Epithelial cell of proximal tubule (primary cell): ENCODE measurements around the gene NHS. TPM values are rescaled to one million over a fixed set of nuclear protein-coding genes. Genes with fewer than 3 reads are reported as not detected.

Source experiments
- DNase-seq: peaks from one replicate; pipeline ENCODE4 v3.0.0-alpha.2; 2011; ENCODE audit warnings: low read depth
- H3K4me3 ChIP-seq: 2 replicates; pipeline ENCODE4 v1.5.1; 2011; ENCODE audit warnings: low read depth, mild to moderate bottlenecking, low read length
- total RNA-seq: library from RNA; depleted of rRNA; stranded (reverse); fragments of >200 nt; gene quantifications from 2 replicates; pipeline ENCODE4 v1.2.3, GENCODE V29; 2015
- TF ChIP-seq, protein P1 (sequence below): conservative IDR thresholded peaks from 2 replicates; pipeline ENCODE4 v1.5.1; 2012; ENCODE audit warnings: low read depth, mild to moderate bottlenecking, low read length

Gene NHS
- total RNA-seq, 1 donor from 2014 or later = 7.6 TPM

DNA sequence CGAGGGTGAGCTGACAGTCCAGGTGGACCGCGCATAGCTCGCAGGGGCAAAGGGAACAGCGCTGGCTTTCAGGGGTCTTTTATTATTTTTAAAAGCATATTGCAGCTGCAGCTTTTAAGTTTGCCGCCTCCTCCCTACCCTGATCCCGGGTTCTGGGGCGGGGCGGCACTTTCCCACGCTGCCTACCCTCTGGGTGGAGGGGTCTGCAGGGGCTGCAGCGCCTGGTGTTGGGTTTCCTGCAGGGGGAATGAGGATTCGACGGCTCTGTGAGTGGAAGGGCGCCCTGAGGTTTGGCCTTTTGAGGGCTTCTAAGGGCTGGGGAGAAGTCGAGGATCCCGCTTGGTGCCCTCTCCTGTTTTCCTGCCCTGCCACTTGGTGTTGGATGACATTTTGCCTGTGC lies 281.6 kb downstream of the NHS start:
- TF ChIP-seq, protein P1, sequence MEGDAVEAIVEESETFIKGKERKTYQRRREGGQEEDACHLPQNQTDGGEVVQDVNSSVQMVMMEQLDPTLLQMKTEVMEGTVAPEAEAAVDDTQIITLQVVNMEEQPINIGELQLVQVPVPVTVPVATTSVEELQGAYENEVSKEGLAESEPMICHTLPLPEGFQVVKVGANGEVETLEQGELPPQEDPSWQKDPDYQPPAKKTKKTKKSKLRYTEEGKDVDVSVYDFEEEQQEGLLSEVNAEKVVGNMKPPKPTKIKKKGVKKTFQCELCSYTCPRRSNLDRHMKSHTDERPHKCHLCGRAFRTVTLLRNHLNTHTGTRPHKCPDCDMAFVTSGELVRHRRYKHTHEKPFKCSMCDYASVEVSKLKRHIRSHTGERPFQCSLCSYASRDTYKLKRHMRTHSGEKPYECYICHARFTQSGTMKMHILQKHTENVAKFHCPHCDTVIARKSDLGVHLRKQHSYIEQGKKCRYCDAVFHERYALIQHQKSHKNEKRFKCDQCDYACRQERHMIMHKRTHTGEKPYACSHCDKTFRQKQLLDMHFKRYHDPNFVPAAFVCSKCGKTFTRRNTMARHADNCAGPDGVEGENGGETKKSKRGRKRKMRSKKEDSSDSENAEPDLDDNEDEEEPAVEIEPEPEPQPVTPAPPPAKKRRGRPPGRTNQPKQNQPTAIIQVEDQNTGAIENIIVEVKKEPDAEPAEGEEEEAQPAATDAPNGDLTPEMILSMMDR = no peak
- peak overlapping the region; percentile 19 for H3K4me3 ChIP-seq
- no peak for DNase-seq

DNA sequence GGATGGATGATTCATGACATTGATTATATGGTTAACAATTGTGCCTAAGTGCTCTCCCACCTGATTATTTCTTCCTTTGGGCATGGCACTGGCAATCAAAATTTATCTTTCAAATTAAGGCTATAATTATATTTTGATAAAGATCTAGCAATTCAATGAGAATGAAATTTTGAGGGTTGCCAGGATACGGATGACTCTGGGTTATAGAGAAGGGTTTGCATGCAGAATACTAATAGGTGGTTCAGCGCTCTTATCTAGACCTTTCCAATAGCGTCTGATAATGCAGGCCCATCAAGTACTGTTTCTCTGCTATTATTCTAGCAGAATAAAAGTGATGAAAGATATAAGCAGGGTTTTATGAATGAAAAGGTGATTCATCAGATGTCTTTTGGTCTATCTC lies 287.4 kb downstream of the NHS start:
- TF ChIP-seq, protein P1 = no peak

DNA sequence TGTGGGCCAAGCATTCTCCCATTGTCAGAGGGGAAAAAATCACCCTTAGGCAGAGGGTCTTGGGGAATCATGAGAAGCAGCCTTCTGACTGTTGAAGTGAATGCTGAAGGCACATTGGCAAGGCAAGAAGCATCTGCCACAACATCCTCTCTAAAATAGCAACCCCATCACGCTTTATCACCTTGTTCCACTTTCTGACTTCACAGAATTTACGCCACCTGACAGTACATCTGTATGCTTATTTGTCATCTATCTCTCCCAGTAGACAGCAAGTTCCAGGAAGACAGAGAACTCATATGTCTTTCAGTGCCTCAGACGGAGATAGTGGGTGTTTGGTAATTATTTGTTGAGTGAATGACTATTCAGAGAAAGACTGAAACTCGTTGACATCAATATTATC lies 293.9 kb downstream of the NHS start:
- no peak for DNase-seq
- no peak overlapping the region for H3K4me3 ChIP-seq
- TF ChIP-seq, protein P1 = no peak

More for the DNA sequence above, 287.4 kb downstream of the NHS start:
- H3K4me3 ChIP-seq = no peak overlapping the region
- no peak for DNase-seq

DNA sequence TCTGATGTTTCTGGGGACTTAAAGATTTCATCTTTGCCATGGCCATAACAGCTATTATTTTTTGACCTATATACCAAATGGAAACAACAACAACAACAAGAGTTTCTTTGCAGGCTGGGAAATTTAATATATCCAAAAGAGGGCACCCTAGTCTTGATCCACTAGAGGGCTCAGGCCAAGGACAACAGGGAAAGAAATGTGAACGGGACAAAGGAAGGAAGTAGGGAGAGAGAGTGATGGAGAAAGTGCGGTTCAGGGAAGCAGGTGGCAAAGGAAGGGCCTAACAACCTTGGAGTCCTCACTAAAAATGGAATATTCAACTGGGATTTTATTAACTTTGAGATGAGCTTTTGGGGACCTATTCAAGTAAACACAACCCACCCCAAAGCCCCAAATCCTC lies 294.5 kb downstream of the NHS start:
- H3K4me3 ChIP-seq = no peak overlapping the region
- DNase-seq = no peak
- TF ChIP-seq, protein P1 = no peak

DNA sequence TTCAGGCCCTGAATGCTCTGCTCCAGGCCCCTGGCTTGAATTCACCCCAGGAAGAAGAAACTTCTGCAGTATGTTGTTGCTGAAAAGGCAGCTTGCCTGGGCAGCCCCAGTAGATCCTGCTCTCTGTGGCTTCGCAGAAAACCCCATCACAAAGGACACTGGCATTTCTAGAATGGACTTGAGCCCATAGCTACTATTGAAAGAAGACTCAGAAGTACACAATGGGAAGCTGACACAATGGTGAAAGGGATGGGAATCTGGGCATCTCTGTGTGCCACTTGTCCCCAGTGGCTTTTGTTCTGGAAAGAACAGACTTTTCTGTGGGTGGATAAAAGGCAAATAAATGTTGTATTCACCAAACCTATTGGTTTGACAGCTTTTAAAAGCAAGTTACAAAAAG lies 294.9 kb downstream of the NHS start:
- TF ChIP-seq, protein P1 = no peak

DNA sequence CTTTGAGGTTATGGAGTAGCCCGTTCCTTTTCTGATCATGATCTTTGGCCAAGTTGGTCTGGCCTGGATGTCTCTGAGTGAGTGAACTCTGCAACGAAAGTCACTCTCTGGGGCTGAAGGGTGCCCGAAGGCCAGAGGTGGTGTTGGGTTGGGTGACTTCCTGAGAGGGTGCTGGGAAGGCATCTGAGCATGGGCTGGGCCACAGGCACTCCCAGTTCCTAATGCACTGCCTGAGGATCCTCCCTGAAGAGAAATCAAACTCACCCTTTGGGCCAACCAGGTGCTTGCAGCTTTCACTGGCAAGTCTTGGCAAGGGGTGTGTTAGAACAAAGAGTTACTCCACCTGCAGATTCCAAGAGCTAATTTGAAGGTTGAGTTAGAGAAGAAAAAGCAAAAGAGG lies 295.9 kb downstream of the NHS start:
- DNase-seq = no peak
- H3K4me3 ChIP-seq = no peak overlapping the region
- TF ChIP-seq, protein P1 = no peak

More for the DNA sequence above, 294.9 kb downstream of the NHS start:
- no peak for DNase-seq
- no peak overlapping the region for H3K4me3 ChIP-seq

DNA sequence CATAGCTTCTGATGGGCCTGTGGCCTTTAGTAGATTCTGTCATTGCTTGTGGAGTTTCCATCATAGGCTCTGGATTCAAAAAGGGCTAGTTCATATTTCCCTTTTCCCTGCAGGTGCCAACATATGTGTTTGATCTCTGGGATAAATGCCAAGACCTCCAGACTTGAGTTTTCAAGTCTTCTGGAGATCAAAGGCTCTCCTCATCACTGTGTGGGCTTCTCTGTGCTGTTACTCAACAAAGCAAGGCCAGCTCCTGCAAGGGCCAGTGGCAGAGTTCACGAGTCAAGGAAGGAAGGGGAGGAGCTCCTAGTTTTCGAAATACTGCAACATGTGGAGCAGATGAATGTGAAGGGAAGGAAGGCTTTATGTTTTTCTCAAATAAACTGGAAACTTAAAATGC lies 299.6 kb downstream of the NHS start:
- TF ChIP-seq, protein P1 = no peak
- no peak for DNase-seq
- no peak overlapping the region for H3K4me3 ChIP-seq
